Activated T-helper 1 cell treated with anti-CD3 and anti-CD28 coated beads, Interleukin-12 subunit alpha, Interleukin-12 subunit beta, Interleukin-2, Interleukin-4 antibody, amounts not matched to agents 30 ng/mL and 10 ng/mL and 1 ng/mL, durations not matched to agents 14 hours and 24 hours and 36 hours (primary cell): ENCODE measurements around the gene CDADC1. TPM values are rescaled to one million over a fixed set of nuclear protein-coding genes. Genes with fewer than 3 reads are reported as not detected.

Experiments
- DNase-seq: peaks from one replicate; pipeline ENCODE4 v3.0.0; 2021; ENCODE audit warnings: low spot score
- H3K27ac Mint-ChIP-seq: one replicate; pipeline ENCODE4 v1.8.0; 2021; ENCODE audit warnings: mild to moderate bottlenecking, mixed read lengths
- H3K27me3 Mint-ChIP-seq: one replicate; pipeline ENCODE4 v1.8.0; 2022; ENCODE audit warnings: mild to moderate bottlenecking, moderate library complexity, mixed read lengths; ENCODE audit not compliant: insufficient read depth
- H3K36me3 Mint-ChIP-seq: one replicate; pipeline ENCODE4 v1.8.0; 2021; ENCODE audit warnings: low read depth, mixed read lengths
- H3K4me1 Mint-ChIP-seq: one replicate; pipeline ENCODE4 v1.8.0; 2021; ENCODE audit warnings: low read depth, mixed read lengths
- H3K4me3 Mint-ChIP-seq: one replicate; pipeline ENCODE4 v1.8.0; 2021; ENCODE audit warnings: mild to moderate bottlenecking, moderate library complexity, mixed read lengths
- H3K9me3 Mint-ChIP-seq: one replicate; pipeline ENCODE4 v1.8.0; 2021; ENCODE audit warnings: mixed read lengths
- intact Hi-C: fragments of 100-400 bp; cut with micrococcal nuclease; formaldehyde crosslinking; loops from one replicate; pipeline ENCODE4 v1.15.1; 2024
- total RNA-seq: library from RNA; stranded (reverse); gene quantifications from 2 replicates; pipeline ENCODE4 v1.2.3, GENCODE V29; 2022

CDADC1 gene
- 8.1 and 9.5 TPM in 2 replicates for total RNA-seq

DNA sequence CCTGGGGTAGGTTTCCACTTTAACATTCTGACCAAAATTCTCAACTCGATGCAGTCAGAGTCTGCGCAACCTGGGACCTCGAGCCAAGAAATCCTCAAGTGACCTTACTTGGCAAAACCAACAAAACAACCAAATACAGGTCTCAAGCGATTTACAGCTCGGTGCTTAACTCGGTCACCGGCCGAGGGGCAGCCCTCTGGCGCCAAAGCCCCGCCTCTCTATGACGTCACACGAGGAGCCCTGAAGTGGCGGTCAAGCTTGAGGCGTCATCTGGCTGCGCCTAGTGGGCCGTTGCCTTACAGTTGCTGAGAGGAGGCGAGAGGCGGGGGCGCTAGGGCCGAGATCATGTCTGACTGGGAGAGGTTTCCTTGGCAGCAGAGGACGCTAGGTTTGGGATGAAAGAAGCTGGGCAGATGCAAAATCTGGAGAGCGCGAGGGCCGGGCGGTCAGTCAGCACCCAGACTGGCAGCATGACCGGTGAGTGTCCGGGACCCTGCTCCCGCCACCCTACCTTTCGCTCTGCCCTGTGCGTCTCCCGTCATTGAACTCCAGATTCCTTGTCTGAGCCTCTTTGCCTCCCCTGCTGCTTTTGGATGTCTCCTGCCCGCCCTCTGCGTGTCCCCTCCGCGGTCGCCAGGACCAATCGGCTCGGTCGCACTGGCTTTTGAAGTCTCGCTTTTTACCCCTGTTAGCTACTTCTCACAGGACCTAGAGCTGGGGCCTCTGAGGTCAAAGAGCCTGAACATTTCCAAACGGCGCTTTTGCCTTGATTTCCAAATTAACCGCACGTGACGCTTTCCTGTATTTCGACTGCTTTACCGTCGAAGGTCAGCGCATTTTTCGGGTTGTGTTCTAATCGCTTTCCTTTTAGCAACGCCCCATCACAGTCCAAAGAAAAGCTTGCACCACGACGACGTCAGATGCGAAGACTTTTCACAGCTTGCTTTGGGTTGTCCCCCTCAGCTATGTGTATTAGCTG is at the start of gene CDADC1:
CDADC1 (plus strand) TSS at position 283 of the 979 bp plus-strand sequence; CDS start at position 396, 113 bp downstream.
- Mint-ChIP-seq H3K36me3 (peaks cover 10% of the 10 kb centered on the region), H3K27me3 (peaks cover 14% of the 10 kb centered on the region), H3K9me3 (no peaks in the 10 kb centered on the region), H3K4me3 (peak within 1 kb of the TSS; percentile 97), H3K27ac (peak within 1 kb of the TSS; percentile 97), H3K4me1 (peaks cover 40% of the 10 kb centered on the region)
- DNase-seq, result peak; percentile 90
- intact Hi-C loops, result loop anchor here (1.0 to 5.0 kb wide), 9 partner anchors 10 to 689 kb away; partner anchors contain the start of genes CAB39L, KPNA3, RCBTB1 and SETDB2

DNA sequence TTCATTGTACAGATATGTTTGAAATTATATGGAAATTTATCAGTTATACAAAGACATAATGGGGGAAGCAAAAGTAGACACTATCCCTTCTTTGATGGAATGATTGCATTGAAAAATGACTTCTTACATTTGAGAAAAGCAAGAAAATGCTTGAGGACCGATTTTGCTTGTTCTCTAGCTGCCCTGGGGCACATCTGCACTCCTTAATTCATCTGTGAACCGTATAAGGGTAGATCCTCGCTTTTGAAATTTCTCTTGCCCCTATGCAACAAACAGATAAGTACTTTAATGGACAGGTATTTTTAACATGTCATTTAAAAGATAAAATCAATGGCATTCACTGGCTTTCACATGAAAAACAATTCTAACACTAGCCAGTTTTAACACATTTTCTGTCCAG is 41.1 kb upstream of the CDADC1 start:
- Mint-ChIP-seq H3K27ac (no peak overlapping the region), H3K36me3 (peaks cover 29% of the 10 kb centered on the region), H3K9me3 (no peaks in the 10 kb centered on the region), H3K27me3 (no peaks in the 10 kb centered on the region), H3K4me3 (no peak overlapping the region), H3K4me1 (no peaks in the 10 kb centered on the region)
- intact Hi-C loops, result no loop called here
- DNase-seq, result no peak

DNA sequence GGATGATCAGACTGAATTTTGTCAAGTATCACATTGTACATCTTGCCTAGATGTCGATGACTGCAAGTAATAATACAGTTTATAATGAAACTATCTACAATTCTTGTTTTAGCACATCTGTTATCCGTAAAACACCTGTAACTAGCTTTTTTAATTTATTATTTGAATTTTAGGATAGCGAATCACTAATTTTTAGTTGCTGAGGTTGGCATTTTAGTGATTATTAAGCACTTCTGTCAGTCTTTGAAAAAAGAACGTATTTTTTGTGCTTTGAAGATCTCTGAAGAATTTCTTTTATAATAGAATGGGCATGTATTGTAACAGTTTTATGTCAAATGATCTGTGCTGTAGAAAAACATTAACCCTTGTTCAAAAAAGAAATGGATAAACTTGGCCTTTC is 39.1 kb upstream of the CDADC1 start:
- Mint-ChIP-seq H3K9me3 (no peaks in the 10 kb centered on the region), H3K27me3 (no peaks in the 10 kb centered on the region), H3K4me3 (no peak overlapping the region), H3K4me1 (no peaks in the 10 kb centered on the region), H3K36me3 (peaks cover 26% of the 10 kb centered on the region), H3K27ac (no peak overlapping the region)
- intact Hi-C loops, result no loop called here
- no peak for DNase-seq

DNA sequence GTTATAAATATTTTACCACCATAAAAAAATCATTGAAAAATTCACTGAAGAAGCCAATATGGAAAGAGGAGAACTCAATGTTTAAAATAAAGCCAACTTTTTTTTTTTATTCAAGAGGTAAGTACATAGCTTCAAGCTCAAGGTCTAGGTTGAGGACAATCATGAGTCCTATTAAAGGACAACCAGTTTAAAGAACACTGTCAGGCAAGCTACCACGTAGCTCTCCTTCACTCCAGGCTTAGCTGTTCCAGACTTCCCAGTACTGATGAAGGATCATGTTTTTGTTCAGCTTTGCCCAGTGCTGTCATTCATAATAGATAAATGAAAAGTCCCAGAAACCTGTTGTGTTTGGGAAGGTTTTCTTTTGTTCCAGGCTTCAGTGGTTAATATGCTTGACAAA is 37.6 kb upstream of the CDADC1 start:
- H3K4me3 Mint-ChIP-seq, result no peak overlapping the region
- no peak for DNase-seq
- H3K27me3 Mint-ChIP-seq, result no peaks in the 10 kb centered on the region
- H3K36me3 Mint-ChIP-seq, result peaks cover 17% of the 10 kb centered on the region
- H3K4me1 Mint-ChIP-seq, result peaks cover 9% of the 10 kb centered on the region
- no peak overlapping the region for H3K27ac Mint-ChIP-seq
- intact Hi-C loops, result no loop called here
- no peaks in the 10 kb centered on the region for H3K9me3 Mint-ChIP-seq

DNA sequence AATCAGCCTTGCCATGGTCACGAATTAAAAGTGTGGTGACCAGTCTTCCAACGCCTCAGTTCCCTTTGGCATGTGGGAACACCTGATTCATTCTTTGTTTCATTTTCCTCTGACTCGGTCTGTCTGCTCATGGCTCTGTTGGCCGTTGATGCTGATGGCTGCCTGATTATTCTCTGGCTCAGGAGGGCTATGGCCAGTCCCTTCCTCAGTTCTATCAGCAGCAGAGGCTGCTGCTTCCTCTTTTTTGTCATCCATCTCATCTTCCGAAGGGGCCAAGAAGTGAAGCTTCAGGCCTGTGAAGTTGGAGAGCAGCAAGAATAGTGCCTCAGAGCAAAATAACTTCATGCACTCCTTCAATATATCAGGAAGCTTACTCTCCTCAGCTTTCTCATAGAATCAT is 37.1 kb upstream of the CDADC1 start:
- H3K4me3 Mint-ChIP-seq, result no peak overlapping the region
- no peaks in the 10 kb centered on the region for H3K9me3 Mint-ChIP-seq
- H3K27me3 Mint-ChIP-seq, result no peaks in the 10 kb centered on the region
- H3K27ac Mint-ChIP-seq, result no peak overlapping the region
- intact Hi-C loops, result no loop called here
- H3K4me1 Mint-ChIP-seq, result peaks cover 11% of the 10 kb centered on the region
- peaks cover 14% of the 10 kb centered on the region for H3K36me3 Mint-ChIP-seq
- no peak for DNase-seq

DNA sequence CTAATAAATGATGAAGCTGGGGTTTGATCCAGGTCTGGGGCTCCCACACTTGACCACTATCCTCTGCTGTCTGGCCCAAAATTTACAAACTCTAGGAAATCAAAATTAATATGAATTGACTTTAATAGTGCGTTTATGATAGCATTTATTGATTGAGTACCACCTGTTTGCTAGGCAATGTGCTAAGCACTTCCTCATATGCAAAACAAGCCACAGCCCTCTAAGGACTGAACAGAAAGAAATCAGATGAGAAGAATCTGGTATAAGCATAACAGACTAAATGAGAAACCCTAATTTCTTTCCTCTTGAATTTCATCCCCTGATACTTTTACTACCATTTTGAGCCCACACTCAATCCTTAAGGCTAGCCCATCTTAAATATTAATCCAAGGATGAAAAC is 34.2 kb upstream of the CDADC1 start:
- H3K27ac Mint-ChIP-seq, result no peak overlapping the region
- peaks cover 12% of the 10 kb centered on the region for H3K27me3 Mint-ChIP-seq
- DNase-seq, result no peak
- H3K4me3 Mint-ChIP-seq, result no peak overlapping the region
- intact Hi-C loops, result no loop called here
- no peaks in the 10 kb centered on the region for H3K36me3 Mint-ChIP-seq
- H3K4me1 Mint-ChIP-seq, result peaks cover 26% of the 10 kb centered on the region
- no peaks in the 10 kb centered on the region for H3K9me3 Mint-ChIP-seq

DNA sequence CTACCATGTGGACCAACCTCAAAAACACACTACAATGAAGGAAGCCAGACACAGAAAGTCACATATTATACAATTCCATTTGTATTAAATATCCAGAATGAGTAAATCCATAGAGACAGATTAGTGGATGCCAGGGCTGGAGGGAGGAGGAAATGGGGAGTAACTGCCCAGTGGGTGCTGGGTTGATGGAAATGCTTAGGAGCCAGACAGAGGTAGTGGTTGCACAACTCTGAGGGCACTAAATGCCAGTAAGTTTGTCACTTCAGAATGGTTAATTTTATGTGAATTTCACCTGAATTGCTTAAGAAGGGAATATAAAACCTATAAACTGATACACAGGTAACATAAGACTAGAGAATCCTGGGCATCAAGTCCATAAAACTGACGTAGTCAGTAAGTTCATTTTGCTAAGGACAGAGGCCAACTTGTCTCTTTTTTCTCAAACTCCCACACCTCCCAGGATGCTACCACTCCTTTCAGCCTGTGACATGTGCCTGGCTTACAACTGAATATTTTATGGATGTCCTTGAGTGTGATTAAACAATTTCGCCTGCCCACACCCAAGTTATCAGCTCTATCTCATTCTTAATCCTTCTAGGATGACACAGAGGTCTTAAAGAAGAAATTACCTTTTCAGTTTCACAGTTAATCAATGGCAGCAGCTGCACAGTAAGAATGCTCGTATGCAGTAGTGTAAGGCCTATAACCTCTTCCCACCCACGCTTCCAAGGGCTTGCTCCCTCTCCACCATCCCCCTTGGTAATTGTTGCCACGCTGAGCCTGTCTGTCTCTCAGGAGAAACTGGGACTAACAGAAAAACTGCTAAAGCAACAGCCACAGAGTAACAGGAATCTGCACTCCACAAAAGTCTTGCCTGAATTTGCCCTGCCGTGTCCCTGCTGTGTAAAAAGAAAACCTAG is 33.5 kb upstream of the CDADC1 start:
- H3K4me3 Mint-ChIP-seq, result no peak overlapping the region
- no peaks in the 10 kb centered on the region for H3K36me3 Mint-ChIP-seq
- H3K4me1 Mint-ChIP-seq, result peaks cover 26% of the 10 kb centered on the region
- no peak overlapping the region for H3K27ac Mint-ChIP-seq
- intact Hi-C loops, result no loop called here
- H3K27me3 Mint-ChIP-seq, result peaks cover 19% of the 10 kb centered on the region
- DNase-seq, result no peak
- no peaks in the 10 kb centered on the region for H3K9me3 Mint-ChIP-seq

DNA sequence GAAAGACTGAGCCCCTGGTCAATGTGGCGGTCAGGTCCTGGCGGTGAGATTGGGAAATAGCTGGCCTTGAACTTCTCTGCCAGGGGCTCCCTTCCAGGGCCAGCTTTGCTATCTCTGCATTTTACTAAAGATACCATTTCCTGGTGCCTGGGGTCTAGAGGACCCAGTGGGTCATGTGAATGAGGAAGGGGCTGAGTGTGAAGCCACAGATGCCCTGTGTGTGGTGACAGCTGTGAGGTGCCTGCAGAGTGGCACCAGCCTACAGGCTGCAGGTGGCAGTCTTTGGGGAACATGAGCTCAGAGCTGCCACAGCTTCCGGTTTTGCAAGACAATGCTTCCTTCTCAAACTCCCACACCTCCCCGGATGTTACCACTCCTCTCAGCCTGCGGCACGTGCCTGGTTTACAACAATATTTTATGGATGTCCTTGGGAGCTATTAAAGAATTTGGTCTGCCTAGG is 32.8 kb upstream of the CDADC1 start:
- Mint-ChIP-seq H3K4me1 (peaks cover 26% of the 10 kb centered on the region), H3K36me3 (no peaks in the 10 kb centered on the region), H3K4me3 (no peak overlapping the region), H3K27ac (no peak overlapping the region), H3K9me3 (no peaks in the 10 kb centered on the region), H3K27me3 (peaks cover 25% of the 10 kb centered on the region)
- intact Hi-C loops, result no loop called here
- DNase-seq, result peak; percentile 16

DNA sequence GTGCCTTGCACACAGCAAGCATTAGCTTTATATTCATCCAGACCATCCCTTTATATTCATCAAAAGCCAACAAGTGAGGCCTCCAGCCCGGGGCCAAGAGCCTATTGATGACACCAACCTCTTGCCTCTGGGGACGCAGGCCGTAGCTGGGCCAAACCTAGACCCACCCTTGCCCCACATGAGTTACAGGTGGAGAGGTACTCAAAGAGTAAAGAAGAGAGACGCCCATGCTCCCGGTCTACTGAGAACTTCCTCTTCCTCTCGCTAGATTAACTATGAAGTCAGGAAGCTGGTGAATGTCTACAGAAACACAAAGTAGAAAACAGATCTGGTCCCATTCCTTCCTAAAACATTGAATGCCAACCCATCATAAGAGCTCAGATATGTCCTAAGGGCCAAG is 31.4 kb upstream of the CDADC1 start:
- peaks cover 30% of the 10 kb centered on the region for H3K27me3 Mint-ChIP-seq
- no peak overlapping the region for H3K27ac Mint-ChIP-seq
- intact Hi-C loops, result no loop called here
- H3K4me1 Mint-ChIP-seq, result peaks cover 26% of the 10 kb centered on the region
- H3K36me3 Mint-ChIP-seq, result no peaks in the 10 kb centered on the region
- H3K9me3 Mint-ChIP-seq, result no peaks in the 10 kb centered on the region
- no peak for DNase-seq
- no peak overlapping the region for H3K4me3 Mint-ChIP-seq

DNA sequence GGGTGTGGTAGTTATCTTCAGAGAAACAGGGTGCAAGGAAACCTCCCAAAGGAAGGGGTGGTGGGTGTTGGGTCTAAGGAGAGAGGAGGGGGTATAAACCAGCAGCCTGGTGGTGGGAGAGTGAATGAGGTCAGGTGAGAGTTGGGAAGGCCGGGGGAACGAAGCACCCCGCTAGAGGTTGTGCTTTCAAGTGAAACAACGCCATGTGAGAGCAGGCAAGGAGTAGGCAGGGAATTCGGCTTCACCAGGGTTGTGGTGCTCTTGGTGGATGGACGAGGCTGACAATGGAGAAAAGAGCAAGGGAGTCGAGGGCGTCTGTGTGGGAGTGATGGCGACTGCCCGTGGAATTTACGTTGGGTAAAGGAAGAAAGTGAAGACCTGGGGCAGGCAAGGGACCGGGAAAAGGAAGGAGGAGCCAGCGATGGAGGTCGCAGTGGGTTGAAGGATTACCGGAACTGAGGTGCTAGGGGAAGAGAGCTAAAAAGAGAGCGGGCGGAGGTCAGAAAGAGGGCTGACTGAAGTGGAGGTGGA is 29.7 kb upstream of the CDADC1 start:
- Mint-ChIP-seq H3K9me3 (no peaks in the 10 kb centered on the region), H3K27ac (peak overlapping the region; percentile 27), H3K4me3 (no peak overlapping the region), H3K36me3 (no peaks in the 10 kb centered on the region), H3K27me3 (peaks cover 47% of the 10 kb centered on the region), H3K4me1 (peaks cover 26% of the 10 kb centered on the region)
- no peak for DNase-seq
- intact Hi-C loops, result no loop called here

DNA sequence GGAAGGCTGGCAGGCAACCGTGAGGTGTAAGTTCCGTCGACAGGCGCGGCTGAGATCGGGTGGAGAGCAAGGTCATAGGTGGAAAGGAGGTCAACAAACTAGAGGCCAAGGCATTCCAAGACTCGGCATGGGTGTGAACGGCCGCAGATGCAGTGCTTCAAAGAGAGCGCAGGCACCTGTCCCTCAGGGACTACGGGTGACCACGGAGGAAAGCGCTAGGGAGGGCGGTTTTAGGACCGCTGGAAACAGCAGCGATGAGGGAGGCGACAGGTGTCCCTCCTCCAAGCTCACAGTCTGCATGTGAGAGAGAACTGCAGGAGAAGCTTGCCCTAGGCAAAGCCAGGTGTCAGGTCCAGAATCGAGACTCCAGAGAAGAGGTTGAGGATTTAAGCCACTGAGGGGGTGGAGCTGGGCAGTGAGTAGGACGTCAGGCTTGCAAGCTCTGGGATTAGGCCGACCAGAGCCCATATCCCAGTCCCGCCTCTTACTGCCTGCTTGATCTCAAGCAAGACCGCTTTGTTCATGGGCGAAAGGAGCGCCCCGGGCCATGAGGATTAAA is 29.2 kb upstream of the CDADC1 start:
- Mint-ChIP-seq H3K9me3 (no peaks in the 10 kb centered on the region), H3K27me3 (peaks cover 51% of the 10 kb centered on the region), H3K36me3 (no peaks in the 10 kb centered on the region), H3K4me1 (peaks cover 26% of the 10 kb centered on the region), H3K27ac (no peak overlapping the region), H3K4me3 (no peak overlapping the region)
- intact Hi-C loops, result no loop called here
- DNase-seq, result no peak

DNA sequence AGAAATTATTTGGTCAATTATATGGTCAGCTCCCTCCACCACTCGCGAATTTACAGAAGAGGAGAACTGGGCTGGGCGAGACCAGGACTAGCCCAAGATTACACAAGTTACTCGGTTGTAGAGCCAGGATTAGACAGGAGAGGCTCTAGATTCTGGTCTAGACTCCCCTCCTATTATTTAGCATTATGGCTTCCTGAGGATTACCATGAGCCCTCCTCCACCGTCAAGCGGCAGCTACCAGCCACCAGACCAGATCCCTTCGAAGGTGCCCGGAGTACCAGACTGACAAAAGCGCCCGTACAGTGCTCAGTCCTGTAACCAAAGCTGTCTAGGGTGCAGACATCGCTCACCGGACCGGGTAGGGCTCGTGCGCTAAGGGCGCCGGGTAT is 28.1 kb upstream of the CDADC1 start:
- no peak for DNase-seq
- H3K4me3 Mint-ChIP-seq, result peak overlapping the region; percentile 56
- H3K27ac Mint-ChIP-seq, result no peak overlapping the region
- H3K27me3 Mint-ChIP-seq, result peaks cover 61% of the 10 kb centered on the region
- intact Hi-C loops, result no loop called here
- H3K9me3 Mint-ChIP-seq, result no peaks in the 10 kb centered on the region
- no peaks in the 10 kb centered on the region for H3K36me3 Mint-ChIP-seq
- peaks cover 22% of the 10 kb centered on the region for H3K4me1 Mint-ChIP-seq
